Panc1 (cell line): Measurements from ENCODE around the gene TMEM107.

Experiments
- SIN3A ChIP-seq: IDR thresholded peaks from 2 replicates; pipeline ENCODE4 v1.6.1; 2012; ENCODE audit warnings: low read depth, mild to moderate bottlenecking, low read length, moderate library complexity, borderline replicate concordance; ENCODE audit not compliant: insufficient read depth
- TF ChIP-seq, protein P1 (sequence below): fragments of 450-650 bp; IDR thresholded peaks from 2 replicates; pipeline ENCODE4 v1.5.1; 2017; ENCODE audit warnings: mild to moderate bottlenecking
- TF ChIP-seq, protein P2 (sequence below), 2 experiments: IDR thresholded peaks; 2 replicates each; pipeline ENCODE4 v1.6.1; 2011 to 2012; ENCODE audit warnings: low read depth in 2 of 2, control low read depth in 1 of 2, low read length in 1 of 2, mild to moderate bottlenecking in 1 of 2, moderate library complexity in 1 of 2; ENCODE audit not compliant: insufficient read depth in 1 of 2

DNA sequence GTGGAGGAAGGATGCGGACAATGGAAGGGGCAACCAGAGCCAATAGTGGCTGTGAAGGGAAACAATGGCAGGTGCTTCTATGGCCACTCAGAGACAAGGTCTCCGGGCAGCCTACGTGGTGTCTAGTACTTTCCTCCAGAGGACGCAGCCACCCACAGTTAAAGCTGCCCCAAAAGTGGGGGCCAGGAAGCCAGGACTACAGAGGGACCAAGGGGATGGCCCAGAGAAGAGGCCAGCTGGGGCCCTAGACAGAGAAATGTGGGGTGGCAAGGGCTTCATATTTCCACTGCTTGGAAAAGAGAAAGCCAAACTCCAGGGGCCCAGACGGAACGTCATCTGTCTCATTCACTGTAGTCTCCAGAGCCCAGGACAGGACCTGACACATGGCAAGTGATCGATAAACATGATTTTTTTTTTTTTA is 23.1 kb downstream of the TMEM107 start:
- TF ChIP-seq, protein P1, sequence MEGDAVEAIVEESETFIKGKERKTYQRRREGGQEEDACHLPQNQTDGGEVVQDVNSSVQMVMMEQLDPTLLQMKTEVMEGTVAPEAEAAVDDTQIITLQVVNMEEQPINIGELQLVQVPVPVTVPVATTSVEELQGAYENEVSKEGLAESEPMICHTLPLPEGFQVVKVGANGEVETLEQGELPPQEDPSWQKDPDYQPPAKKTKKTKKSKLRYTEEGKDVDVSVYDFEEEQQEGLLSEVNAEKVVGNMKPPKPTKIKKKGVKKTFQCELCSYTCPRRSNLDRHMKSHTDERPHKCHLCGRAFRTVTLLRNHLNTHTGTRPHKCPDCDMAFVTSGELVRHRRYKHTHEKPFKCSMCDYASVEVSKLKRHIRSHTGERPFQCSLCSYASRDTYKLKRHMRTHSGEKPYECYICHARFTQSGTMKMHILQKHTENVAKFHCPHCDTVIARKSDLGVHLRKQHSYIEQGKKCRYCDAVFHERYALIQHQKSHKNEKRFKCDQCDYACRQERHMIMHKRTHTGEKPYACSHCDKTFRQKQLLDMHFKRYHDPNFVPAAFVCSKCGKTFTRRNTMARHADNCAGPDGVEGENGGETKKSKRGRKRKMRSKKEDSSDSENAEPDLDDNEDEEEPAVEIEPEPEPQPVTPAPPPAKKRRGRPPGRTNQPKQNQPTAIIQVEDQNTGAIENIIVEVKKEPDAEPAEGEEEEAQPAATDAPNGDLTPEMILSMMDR: no peak
- TF ChIP-seq, protein P2, sequence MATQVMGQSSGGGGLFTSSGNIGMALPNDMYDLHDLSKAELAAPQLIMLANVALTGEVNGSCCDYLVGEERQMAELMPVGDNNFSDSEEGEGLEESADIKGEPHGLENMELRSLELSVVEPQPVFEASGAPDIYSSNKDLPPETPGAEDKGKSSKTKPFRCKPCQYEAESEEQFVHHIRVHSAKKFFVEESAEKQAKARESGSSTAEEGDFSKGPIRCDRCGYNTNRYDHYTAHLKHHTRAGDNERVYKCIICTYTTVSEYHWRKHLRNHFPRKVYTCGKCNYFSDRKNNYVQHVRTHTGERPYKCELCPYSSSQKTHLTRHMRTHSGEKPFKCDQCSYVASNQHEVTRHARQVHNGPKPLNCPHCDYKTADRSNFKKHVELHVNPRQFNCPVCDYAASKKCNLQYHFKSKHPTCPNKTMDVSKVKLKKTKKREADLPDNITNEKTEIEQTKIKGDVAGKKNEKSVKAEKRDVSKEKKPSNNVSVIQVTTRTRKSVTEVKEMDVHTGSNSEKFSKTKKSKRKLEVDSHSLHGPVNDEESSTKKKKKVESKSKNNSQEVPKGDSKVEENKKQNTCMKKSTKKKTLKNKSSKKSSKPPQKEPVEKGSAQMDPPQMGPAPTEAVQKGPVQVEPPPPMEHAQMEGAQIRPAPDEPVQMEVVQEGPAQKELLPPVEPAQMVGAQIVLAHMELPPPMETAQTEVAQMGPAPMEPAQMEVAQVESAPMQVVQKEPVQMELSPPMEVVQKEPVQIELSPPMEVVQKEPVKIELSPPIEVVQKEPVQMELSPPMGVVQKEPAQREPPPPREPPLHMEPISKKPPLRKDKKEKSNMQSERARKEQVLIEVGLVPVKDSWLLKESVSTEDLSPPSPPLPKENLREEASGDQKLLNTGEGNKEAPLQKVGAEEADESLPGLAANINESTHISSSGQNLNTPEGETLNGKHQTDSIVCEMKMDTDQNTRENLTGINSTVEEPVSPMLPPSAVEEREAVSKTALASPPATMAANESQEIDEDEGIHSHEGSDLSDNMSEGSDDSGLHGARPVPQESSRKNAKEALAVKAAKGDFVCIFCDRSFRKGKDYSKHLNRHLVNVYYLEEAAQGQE (IDR thresholded peaks at IDR 0.05; ENCODE audit: insufficient read depth in 1 of 2, low read depth in 2 of 2, low read length in 1 of 2): no peak
- no peak for TF ChIP-seq SIN3A
